Type B pancreatic cell (in vitro differentiated cells): ENCODE data around the gene EVI5. TPM values are rescaled to one million over a fixed set of nuclear protein-coding genes. Genes with fewer than 3 reads are reported as not detected.

ENCODE experiments used
- DNase-seq: peaks from one replicate; pipeline ENCODE4 v3.0.0; 2021; ENCODE audit warnings: mixed read lengths; ENCODE audit not compliant: unreplicated experiment; ENCODE audit errors: extremely low spot score
- H3K27ac Mint-ChIP-seq: 2 replicates; pipeline ENCODE4 v1.8.0; 2021; ENCODE audit warnings: mild to moderate bottlenecking, mixed read lengths
- H3K27me3 Mint-ChIP-seq: 2 replicates; pipeline ENCODE4 v1.8.0; 2021; ENCODE audit warnings: mixed read lengths
- H3K36me3 Mint-ChIP-seq: 2 replicates; pipeline ENCODE4 v1.8.0; 2021; ENCODE audit warnings: mixed read lengths
- H3K4me1 Mint-ChIP-seq: one replicate; pipeline ENCODE4 v1.8.0; 2021; ENCODE audit warnings: mixed read lengths; ENCODE audit not compliant: unreplicated experiment
- H3K4me3 Mint-ChIP-seq: 2 replicates; pipeline ENCODE4 v1.8.0; 2021; ENCODE audit warnings: mild to moderate bottlenecking, mixed read lengths
- H3K9me3 Mint-ChIP-seq: 2 replicates; pipeline ENCODE4 v1.8.0; 2021; ENCODE audit warnings: mixed read lengths
- CTCF ChIP-seq: fragments of 200-600 bp; sonication (generic); conservative IDR thresholded peaks from 2 replicates; pipeline ENCODE4 v1.5.0; 2021; ENCODE audit warnings: antibody characterized with exemption, mild to moderate bottlenecking
- total RNA-seq: library from RNA; stranded (reverse); gene quantifications from 2 replicates; pipeline ENCODE4 v1.2.1, GENCODE V29; 2021; ENCODE audit warnings: low replicate concordance

Gene EVI5
- total RNA-seq, 1 donor from 2014 or later = 29.6 TPM

- peaks cover 15% of the 10 kb centered on the region for H3K36me3 Mint-ChIP-seq
Observed at GRCh38 chr1:92768915-92769314, 16.0 kb downstream of the EVI5 start.

DNA sequence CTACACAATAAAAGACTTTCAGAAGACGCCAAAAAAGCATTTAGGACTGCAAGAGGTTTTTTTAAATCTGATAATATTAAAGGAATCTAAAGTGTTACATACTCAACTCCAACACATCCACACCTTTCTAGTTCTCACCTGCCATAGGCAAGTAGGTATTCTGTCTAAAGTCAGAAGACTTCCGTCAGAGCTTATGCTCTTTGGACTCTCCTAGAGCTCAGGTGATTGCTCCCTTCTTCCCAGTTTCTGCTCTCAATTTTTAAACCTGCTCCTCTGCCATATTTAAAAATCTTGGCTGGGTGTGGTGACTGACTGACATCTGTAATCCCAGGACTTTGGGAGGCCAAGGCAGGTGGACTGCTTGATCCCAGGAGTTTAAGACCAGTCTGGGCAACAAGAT is 16.6 kb downstream of the EVI5 start:
- H3K4me3 Mint-ChIP-seq = no peak overlapping the region
- TF ChIP-seq CTCF = no peak
- DNase-seq = no peak
- H3K9me3 Mint-ChIP-seq = peaks cover 9% of the 10 kb centered on the region
- peaks cover 7% of the 10 kb centered on the region for H3K4me1 Mint-ChIP-seq
- no peak overlapping the region for H3K27ac Mint-ChIP-seq
- peaks cover 15% of the 10 kb centered on the region for H3K36me3 Mint-ChIP-seq
- no peaks in the 10 kb centered on the region for H3K27me3 Mint-ChIP-seq

More at GRCh38 chr1:92768915-92769314, 16.0 kb downstream of the EVI5 start:
- H3K27me3 Mint-ChIP-seq = no peaks in the 10 kb centered on the region
- no peak overlapping the region for H3K4me3 Mint-ChIP-seq
- no peak for TF ChIP-seq CTCF
- H3K9me3 Mint-ChIP-seq = peaks cover 9% of the 10 kb centered on the region
- no peak for DNase-seq
- no peak overlapping the region for H3K27ac Mint-ChIP-seq
- peaks cover 7% of the 10 kb centered on the region for H3K4me1 Mint-ChIP-seq

DNA sequence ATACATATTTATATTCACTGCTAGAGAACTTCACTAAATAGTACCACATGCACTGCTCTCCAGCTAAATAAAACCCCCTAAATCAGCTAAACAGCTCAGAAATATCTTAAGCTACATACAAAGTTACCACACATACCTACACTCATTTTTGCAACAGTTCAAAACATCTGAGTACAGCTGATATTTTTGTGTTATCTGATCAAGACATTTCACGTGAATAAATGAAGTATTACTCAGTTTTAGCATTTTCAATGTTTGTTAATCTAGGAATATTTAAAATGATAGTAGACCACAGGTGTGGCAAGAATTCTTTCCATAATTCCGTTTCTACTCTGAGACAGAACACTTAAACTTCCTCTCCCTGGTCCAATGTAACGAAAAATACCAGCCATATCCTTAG is 20.8 kb downstream of the EVI5 start:
- no peaks in the 10 kb centered on the region for H3K27me3 Mint-ChIP-seq
- no peak for DNase-seq
- no peak overlapping the region for H3K27ac Mint-ChIP-seq
- no peak overlapping the region for H3K4me3 Mint-ChIP-seq
- H3K9me3 Mint-ChIP-seq = peaks cover 4% of the 10 kb centered on the region
- H3K4me1 Mint-ChIP-seq = peaks cover 4% of the 10 kb centered on the region
- no peak for TF ChIP-seq CTCF
- peaks cover 4% of the 10 kb centered on the region for H3K36me3 Mint-ChIP-seq

GRCh38 chr1:92762355-92762754 is 22.6 kb downstream of the EVI5 start:
- Mint-ChIP-seq H3K9me3 (no peaks in the 10 kb centered on the region), H3K27ac (no peak overlapping the region), H3K4me1 (no peaks in the 10 kb centered on the region), H3K4me3 (no peak overlapping the region), H3K36me3 (no peaks in the 10 kb centered on the region), H3K27me3 (no peaks in the 10 kb centered on the region)
- TF ChIP-seq CTCF = no peak
- DNase-seq = no peak

DNA sequence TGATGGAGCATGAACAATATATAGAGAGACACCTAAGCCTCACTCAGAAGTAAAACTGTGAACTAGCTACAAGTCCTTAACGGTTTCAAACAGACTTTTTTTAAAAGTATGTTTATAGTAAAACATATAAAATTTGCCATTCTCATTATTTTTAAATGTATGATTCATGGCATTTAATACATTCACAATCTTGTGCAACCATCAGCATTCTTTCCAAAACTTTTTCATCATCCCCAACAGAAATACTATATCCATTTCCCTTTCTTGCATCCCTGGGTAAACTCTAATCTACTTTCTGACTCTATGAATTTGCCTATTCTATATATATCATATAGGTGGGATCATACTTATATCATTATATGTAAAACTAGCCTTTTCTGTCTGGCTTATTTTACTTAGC is 25.5 kb downstream of the EVI5 start:
- H3K27ac Mint-ChIP-seq = no peak overlapping the region
- H3K27me3 Mint-ChIP-seq = no peaks in the 10 kb centered on the region
- no peak for TF ChIP-seq CTCF
- H3K4me1 Mint-ChIP-seq = no peaks in the 10 kb centered on the region
- H3K4me3 Mint-ChIP-seq = no peak overlapping the region
- no peaks in the 10 kb centered on the region for H3K9me3 Mint-ChIP-seq
- H3K36me3 Mint-ChIP-seq = peaks cover 7% of the 10 kb centered on the region
- DNase-seq = no peak

- no peak for TF ChIP-seq CTCF
- no peak for DNase-seq
- Mint-ChIP-seq H3K9me3 (no peaks in the 10 kb centered on the region), H3K4me3 (no peak overlapping the region), H3K27me3 (no peaks in the 10 kb centered on the region), H3K36me3 (peaks cover 7% of the 10 kb centered on the region), H3K27ac (no peak overlapping the region), H3K4me1 (peaks cover 7% of the 10 kb centered on the region)
Observed at GRCh38 chr1:92756537-92756936, 28.4 kb downstream of the EVI5 start.
